GM19193 (cell line): Measurements from ENCODE around the gene RCOR1.

Experiments
- POLR2A ChIP-seq: IDR thresholded peaks from 4 replicates; pipeline ENCODE4 v1.6.1; 2011; ENCODE audit not compliant: insufficient read depth, insufficient read length; ENCODE audit errors: extremely low read depth

The RCOR1 gene

DNA sequence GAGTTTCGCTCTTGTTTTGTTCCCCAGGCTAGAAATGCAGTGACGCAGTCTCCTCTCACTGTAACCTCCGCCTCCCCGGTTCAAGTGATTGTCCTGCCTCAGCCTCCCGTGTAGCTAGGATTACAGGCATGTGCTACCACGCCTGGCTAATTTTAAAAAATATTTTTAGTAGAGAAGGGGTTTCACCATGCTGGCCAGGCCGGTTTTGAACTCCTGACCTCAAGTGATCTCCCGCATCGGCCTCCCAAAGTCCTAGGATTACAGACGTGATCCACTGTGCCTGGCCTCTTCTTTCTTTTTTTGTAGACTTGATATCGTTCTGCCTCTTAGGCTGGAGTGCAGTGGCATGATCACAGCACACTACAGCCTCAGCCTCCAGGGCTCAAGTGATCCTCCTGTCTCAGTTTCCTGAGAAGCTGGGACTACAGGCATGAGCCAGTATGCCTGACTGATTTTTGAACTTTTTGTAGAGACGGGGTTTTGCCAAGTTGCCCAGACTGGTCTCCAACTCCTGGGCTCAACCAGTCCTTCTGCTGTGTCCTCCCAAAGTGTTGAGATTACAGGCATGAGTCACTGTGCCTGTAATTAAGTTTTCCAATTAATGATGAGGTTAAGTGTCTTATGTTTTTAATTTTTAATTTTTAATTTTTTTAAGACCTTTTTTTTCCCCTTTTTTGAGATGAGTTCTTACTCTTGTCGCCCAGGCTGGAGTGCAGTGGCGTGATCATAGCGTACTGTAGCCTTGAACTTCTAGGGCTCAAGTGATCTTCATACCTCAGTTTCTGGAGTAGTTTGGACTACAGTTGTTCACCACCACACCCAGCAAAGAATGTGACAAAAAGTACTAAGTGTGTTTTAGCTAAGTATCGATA, 10.2 kb downstream of the RCOR1 start:
- TF ChIP-seq POLR2A, result no peak

DNA sequence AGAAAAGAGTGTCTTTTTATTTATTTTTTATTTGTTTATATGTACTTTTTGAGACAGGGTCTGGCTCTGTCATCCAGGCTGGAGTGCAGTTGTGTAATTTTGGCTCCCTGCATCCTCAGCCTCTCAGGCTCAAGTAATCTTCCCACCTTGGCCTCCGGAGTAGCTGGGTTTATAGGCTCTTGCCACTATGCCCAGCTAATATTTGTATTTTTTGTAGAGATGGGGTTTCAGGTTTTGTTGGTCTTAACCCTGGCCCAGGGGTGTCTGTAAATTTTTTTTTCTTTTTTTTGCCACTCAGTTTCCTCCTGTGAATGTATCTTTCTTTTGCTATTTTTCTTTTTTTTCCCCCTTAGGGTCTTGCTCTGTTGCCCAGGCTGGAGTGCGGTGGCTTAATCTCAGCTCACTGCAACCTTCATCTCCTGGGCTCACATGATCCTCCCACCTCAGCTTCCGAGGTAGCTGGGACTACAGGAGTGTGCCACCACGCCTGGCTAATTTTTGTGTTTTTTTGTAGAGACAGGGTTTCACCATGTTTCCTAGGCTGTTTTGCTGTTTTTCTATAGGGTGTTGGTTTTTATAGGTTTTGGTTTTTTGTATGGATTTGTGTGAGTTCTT, 11.0 kb downstream of the RCOR1 start:
- TF ChIP-seq POLR2A, result no peak

DNA sequence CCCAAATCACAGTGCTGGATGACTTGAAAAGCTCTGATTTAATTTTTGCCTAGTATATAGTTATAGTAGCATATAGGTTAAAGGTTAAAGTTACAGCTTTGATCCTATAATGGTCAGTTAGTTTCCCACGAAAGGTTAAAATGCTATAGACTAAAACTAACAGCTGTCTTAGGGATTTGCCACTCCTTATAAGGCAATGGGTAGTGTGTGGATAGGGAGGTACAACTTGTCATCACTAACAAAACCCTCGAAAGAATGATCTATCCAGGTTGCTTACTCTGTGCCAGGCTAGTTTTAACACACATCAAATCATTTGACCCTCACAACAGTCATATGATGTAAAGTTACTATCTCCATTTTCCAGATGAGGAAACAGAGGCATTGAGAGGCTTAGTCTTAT, 11.7 kb downstream of the RCOR1 start:
- TF ChIP-seq POLR2A, result no peak

DNA sequence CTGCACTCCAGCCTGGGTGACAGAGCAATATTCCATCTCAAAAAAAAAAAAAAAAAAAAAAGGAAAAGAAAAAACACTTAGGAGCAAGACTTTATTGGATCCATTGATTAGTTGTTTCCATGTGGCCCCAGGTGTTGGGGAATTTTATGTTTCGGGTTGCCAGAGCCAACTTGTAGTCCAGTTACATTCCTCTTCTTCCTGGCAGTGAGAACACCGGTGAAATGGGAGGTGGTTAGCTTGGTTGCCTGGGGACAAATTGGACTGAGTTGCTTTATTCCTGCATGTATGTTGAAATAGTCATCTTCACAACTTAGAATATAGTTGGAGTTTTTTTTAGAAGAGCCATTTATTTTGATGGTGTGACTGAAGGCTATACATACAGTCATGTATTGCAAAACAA, 12.6 kb downstream of the RCOR1 start:
- no peak for TF ChIP-seq POLR2A

DNA sequence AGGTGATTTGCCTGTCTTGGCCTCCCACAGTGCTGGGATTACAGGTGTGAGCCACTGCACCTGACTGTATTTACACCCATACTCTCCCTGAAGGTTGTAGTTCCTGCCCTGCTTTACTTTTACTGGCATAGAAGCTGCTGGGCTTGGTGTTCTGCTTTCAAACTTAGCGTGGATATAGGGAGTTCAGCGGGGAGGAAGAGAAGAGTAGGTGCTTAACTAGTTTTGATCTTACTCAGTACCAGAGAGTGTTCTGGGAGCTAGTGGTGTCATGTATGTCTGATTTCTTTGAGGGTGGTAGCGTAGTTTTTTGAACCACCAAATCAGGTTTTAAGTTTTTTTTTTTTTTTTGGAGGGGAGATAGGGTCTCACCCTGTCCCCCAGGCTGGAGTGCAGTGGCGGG, 13.8 kb downstream of the RCOR1 start:
- TF ChIP-seq POLR2A, result no peak

DNA sequence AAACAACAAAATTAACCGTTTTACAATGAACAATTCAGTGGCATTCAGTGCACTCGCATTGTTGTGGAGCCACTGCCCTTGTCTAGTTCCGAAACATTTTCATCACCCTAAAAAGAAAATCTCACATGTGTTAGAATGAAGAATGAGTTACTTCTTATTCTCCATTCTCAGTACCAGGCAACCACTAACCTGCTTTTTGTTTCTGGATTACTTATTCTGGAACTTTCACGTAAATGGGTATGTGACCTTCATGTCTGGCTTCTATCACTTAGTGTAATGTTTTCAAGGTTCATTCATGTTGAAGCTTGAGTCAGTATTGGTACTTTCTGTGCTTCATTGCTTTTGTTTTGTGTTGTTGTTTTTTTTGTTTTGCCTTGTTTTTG, 15.6 kb downstream of the RCOR1 start:
- TF ChIP-seq POLR2A, result no peak

DNA sequence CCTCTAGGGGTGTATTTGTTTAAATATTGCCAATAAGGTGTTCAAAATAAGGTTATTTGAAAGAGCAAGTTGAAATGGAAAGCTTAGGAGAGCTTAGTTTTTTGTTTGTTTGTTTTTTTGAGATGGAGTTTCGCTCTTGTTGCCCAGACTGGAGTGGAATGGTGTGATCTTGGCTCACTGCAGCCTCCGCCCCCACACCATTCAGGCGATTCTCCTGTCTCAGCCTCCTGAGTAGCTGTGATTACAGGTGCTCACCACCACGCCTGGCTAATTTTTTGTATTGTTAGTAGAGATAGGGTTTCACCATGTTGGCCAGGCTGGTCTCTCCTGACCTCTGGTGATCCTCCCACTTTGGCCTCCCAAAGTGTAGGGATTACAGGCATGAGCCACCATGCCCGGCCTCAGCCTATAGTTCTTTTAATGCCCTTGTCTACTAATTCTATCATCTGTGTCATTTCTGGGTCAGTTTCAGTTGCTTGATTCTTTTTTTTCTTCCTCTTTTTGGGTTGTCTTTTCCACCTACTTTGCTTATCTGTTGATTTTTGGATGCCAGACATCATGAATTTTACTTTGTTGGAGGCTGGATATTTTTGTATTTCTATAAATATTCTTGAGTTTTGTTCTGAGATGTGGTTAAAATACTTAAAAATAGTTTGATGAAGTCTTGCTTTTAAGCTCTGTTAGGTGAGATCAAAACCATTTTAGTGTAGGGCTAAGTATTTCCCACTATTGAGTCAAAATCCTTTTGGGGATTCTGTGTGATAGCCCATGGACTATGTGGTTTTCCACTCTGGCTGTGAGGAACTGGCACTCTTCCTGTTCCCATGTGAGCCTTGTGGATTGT, 18.7 kb downstream of the RCOR1 start:
- TF ChIP-seq POLR2A, result no peak

DNA sequence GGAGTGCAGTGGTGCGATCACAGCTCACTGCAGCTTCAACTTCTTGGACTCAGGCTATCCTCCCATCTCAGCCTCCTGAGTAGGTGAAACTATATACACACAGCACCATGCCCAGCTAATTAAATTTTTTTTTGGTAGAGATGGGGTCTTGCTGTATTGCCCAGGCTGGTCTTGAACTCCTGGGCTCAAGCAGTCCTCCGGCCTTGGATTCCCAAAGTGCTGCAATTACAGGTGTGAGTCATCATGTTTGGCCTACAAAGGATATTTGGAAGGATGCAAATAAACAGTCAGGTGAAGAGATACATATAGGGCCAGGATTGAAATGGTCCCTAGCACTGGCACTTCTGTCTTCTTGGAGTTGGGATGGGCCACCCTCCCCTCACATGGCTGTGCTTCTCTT, 23.9 kb downstream of the RCOR1 start:
- no peak for TF ChIP-seq POLR2A

DNA sequence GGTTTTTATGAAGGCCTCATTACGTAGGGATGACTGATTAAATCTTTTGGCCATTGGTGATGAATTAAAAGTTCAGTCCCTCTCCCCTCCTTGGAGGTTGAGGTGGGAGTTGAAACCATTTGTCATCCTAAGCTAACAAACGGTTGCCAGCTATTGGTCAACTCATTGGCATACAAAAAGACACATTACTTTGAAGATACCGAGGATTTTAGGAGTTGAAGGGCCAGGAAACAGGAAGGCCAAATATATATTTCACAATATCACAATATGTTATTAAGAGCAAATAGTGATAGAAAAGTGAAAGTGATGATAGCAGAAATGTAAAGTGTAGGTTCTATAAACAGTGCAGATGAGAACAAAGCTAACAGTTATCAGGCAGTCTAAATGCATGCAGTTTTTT, 24.4 kb downstream of the RCOR1 start:
- no peak for TF ChIP-seq POLR2A

DNA sequence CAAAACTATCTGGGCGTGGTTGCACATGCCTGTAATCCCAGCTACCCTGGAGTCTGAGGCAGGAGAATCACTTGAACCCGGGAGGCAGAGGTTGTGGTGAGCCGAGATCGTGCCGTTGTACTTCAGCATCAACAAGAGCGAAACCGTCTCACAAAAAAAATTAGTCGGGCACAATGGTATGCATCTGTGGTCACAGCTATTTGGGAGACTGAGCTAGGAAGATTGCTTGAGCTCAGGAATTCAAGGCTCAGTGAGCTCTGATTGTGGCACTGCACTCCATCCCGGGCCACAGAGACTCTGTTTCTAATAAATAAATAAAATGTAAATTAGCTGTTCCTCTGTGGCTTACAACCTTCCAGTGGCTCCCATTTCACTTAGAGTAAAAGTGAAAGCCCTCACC, 28.0 kb downstream of the RCOR1 start:
- TF ChIP-seq POLR2A, result no peak

DNA sequence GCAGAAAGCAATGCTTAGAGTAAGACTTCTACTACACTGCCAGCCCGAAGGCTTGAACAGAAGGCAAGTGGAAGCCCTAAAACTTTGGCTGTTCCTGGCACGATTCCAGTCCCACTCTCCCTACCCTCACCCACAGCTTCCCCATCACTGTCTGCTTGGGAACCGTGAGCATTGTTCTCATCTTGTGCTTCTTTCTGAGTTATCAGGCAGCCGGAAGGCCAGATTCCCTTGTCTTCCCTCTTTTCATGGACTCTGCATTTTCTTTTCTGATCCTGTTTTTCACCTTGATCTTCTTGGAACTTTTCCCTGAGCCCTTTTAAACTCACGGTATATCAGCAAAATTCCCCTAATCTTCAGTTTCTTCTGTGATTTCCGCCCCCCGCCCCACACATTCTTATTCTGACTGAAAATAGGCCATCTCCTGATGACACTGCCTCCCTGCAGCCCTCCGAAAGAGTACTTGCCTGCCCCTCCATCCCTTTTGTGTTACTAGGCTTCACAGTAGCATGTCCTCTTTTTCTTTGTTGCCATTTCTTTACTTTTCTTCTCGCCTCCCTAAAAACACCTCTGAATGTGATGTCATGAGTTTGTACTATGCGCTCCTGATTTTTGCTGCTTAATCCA, 29.9 kb downstream of the RCOR1 start:
- no peak for TF ChIP-seq POLR2A

DNA sequence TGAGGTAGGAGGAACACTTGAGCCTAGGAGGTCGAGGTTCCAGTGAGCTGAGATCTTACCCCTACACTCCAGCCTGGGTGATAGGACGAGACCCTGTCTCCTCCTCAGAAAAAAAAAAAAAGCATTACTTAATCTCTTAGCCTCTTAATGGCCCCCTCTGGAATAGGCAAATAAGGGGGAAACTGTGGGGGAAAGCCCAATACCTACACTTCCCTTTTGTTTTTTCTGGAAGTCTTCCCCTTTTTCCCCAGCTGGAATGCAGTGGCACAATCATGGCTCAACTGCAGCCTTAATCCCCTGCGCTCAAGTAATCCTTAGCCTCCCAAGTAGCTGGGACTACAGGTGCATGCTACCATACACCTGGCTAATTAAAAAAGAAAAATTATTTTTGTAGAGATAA, 32.2 kb downstream of the RCOR1 start:
- TF ChIP-seq POLR2A, result no peak

DNA sequence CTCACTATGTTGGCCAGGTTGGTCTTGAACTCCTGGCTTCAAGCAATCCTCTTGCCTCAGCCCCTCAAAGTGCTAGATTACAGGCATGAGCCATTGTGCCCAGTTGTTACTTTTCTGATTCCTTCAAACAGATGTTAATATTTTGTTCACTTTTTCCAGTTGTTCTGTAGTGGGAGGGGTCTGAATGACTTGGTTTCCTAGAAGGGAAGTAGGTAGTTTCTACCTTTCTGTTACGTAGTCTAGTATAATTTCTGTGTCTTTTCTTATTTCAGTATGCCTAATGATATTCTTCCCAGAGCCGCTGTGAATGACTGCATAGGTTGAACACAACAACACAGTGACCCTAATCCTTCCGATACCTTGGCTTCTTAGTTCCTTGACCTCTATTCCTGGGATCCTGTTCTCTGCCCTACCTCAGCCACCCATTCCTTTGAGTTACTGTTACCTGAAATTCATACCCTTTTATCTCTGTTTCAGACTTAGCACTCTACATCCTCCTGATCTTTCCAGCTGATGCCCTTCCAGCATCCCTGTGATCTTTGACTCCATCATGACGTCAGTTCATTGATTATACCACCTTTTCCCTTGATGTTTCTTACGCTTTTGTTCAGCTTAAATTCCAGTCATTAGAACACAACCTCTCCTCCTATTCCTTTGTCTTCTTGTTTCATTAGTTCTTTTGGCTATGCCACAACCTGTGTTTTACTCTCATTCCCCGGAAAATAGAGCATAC, 33.3 kb downstream of the RCOR1 start:
- no peak for TF ChIP-seq POLR2A

DNA sequence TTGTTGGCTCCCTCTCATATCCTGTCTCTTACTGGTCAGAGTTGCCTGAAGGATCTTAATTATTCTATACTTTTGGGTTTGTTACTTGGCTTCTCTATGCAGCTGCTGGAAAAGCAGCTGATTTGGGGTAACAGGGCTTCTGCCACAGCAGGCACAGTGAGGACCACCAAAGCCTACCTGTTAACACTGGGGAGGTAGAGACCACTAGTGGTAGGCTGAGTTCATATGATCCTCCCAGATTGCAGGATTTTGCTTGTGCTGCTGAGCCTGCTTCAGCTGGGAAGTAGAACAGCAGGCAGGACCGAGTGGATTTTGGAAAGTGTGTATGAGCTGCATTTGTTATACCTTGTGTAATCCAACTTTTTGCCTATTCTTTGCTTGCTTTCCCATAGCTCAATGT, 34.1 kb downstream of the RCOR1 start:
- no peak for TF ChIP-seq POLR2A
